GM12801 (cell line): Measurements from ENCODE around the gene C17orf67.

Source experiments
- TF ChIP-seq, protein P1 (sequence below): IDR thresholded peaks from one replicate; pipeline ENCODE4 v1.5.1; 2011; ENCODE audit warnings: control low read depth; ENCODE audit not compliant: insufficient read length; ENCODE audit errors: extremely low read depth

C17orf67 gene

DNA sequence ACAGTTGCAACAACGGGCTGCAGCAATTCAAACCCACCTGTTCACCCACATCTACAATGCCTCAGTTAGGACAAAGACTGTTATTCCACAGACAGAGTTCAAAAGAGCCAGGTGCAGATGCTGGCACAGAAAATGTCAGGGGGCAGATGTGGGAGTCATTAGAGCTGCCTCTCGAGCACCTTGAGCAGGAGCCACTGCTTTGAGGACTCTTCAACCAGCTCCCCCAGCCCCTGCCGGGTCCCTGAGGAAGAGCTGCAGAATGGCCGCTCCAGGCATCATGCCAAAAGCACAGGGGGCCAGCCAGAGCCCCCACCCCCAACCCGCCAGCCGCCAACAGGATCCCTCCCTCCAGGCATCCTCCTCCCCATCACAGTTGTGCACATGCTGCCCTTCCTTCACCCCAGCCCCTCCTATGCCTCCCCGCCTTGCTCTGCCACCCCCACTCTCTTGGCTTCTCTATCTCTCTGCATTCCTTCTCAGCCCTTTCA, 20.8 kb downstream of the C17orf67 start:
- TF ChIP-seq, protein P1, sequence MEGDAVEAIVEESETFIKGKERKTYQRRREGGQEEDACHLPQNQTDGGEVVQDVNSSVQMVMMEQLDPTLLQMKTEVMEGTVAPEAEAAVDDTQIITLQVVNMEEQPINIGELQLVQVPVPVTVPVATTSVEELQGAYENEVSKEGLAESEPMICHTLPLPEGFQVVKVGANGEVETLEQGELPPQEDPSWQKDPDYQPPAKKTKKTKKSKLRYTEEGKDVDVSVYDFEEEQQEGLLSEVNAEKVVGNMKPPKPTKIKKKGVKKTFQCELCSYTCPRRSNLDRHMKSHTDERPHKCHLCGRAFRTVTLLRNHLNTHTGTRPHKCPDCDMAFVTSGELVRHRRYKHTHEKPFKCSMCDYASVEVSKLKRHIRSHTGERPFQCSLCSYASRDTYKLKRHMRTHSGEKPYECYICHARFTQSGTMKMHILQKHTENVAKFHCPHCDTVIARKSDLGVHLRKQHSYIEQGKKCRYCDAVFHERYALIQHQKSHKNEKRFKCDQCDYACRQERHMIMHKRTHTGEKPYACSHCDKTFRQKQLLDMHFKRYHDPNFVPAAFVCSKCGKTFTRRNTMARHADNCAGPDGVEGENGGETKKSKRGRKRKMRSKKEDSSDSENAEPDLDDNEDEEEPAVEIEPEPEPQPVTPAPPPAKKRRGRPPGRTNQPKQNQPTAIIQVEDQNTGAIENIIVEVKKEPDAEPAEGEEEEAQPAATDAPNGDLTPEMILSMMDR: no peak

DNA sequence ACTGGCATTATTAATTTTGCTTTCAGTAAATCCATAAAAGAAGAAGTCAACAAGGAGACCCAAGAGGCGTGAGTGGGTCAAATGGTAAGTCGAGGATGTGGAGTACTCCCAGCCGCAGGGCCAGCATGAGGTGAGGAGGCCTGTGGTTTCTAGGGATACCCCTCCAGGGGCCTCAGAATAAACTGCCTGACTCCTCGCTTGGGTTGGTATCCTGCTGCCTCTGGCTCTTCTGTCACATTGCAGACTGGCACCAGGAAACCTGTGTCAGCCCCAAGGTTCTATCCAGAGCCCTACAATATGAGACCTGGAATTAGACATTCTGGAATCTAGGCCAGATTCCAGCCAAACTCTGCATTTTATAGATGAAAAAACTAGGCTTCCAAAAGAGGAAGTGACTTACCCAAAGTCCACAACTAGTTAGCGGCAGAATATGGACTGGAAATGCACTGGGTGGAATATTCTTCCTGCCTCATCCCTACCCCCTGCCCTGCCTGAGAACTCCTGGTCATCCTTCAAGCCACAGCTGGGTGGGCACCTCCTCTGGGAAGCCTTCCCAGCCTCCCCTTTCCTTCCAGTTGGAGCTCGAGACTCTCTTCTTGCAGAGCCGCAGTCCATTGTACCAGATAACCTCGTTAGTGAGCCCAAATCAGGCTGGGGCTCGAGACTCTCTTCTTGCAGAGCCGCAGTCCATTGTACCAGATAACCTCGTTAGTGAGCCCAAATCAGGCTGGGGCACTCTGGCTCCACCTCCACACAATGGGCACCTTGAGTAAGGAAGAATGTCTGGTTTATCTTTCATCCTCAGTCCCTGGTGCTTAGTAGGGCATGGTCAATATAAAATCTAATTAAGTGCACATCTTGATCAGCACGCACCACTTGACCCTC, 22.6 kb downstream of the C17orf67 start:
- TF ChIP-seq, protein P1: no peak

DNA sequence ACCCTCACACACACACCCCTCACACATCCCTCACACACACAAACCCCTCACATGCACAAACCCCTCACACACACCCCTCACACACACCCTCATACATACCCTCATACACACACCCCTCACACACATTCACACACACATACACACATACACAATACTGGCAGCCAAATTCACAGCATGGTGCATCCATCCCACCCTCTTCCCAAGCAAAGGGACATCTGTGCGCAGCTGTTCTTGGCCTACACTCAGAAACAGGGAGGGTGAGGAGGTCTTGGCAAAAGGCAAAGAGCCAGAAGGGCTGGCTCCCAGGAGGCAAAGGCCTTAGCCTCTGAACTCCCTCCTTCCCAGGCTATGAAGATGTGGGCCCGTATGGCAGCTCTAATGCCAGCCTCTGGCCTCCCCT, 23.4 kb downstream of the C17orf67 start:
- TF ChIP-seq, protein P1: no peak

DNA sequence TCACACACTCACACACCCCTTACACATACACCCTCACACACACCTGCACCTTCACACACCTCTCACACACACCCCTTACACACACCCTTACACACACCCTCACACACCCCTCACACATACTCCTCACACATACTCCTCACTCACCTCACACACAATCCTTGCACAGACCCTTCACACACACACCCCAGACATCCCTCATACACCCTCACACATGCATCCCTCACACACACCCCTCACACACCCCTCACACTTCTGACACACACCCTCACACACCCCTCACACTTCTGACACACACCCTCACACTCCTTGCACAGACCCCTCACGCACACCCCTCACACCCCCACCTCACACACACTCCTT, 23.9 kb downstream of the C17orf67 start:
- TF ChIP-seq, protein P1: no peak

DNA sequence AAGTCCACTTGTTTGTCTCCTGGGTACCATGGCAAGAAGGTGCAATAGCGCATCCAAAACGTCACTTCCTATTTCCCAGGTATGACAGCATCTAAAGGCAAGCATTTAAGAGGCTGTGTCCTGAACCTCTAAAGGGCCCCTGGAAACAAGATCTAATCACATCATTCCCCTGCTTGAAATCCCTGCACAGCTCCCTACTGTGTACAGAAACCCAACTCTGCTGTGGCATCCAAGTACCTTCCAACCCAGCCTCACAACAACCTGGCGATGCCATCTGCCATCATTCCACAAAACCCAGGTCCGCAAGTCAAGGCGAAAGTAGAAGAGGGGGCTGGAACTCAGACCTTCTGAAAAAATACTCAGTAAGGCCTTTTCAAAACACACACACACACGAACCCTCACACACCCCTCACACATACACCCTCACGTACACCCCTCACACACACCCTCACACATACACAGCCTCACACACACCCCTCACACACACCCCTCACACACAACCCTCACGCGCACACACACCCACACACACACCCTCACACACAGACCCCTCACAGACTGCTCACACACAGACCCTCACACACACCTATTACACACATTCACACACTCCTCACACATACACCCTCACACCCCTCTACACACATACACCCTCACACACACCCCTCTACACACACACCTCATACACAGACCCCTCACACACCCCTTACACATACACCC, 24.5 kb downstream of the C17orf67 start:
- TF ChIP-seq, protein P1: no peak

DNA sequence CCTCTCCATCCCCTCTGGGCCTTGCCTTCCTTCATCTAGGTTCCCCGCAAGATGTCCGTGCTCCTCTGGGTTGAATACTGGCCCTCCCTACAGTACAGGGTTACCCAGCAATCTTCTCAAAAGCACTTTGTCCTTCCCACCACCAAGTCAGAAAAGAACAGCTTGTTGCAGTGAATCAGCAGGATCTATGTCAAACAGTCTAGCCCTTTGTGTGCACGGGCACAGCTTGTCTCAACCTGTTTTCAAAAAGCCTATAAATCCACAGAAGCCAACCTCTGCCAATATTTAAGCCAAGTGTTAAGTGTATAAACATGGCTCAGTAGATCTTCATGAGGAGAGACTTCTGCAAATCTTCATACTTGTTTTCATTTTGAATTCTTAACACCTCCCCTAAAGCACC, 25.2 kb downstream of the C17orf67 start:
- TF ChIP-seq, protein P1: no peak

DNA sequence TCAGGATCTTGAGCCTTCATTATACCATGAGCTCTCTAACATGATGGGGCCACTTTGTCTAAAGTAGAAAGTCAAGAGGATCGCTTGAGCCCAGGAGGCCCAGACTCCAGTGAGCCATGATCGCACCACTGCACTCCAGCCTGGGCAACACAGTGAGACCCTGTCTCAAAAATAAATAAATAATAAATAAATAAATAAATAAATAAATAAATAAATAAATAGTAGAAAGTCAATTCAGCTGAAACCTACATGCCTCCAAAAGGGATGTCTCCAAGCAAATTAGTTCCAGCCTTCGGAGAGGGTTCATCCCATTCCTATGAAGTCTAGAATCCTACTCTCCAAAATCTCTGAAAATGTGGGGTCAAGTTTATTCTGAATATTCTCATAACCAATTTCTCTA, 26.0 kb downstream of the C17orf67 start:
- TF ChIP-seq, protein P1: no peak
